Measurements from ENCODE around the gene ZFP36. TPM values are rescaled to one million over a fixed set of nuclear protein-coding genes. Genes with fewer than 3 reads are reported as not detected.

ZFP36 gene
- total RNA-seq, 1 donor from 2014 or later: 631 TPM

GRCh38 chr19:39433480-39434079 is 26.9 kb downstream of the ZFP36 start:
- intact Hi-C loops (cut with DNase I): no loop called here
- no peak for DNase-seq (ENCODE audit: extremely low spot score in 2 of 2)
- Histone ChIP-seq H3K4me3 (no peak overlapping the region), H3K27me3 (no peaks in the 10 kb centered on the region), H3K27ac (peak overlapping the region; percentile 75), H3K9me3 (no peaks in the 10 kb centered on the region), H3K36me3 (peaks cover 7 to 40% of the 10 kb centered on the region in 2 donors), H3K4me1 (peaks cover 50% of the 10 kb centered on the region)
- TF ChIP-seq POLR2AphosphoS5 (IDR thresholded peaks at IDR 0.05; ENCODE audit: insufficient read depth in 1 of 2, low read depth in 1 of 2) (no peak), CTCF (IDR thresholded peaks at IDR 0.05) (no peak), POLR2A (IDR thresholded peaks at IDR 0.05) (no peak)

DNA sequence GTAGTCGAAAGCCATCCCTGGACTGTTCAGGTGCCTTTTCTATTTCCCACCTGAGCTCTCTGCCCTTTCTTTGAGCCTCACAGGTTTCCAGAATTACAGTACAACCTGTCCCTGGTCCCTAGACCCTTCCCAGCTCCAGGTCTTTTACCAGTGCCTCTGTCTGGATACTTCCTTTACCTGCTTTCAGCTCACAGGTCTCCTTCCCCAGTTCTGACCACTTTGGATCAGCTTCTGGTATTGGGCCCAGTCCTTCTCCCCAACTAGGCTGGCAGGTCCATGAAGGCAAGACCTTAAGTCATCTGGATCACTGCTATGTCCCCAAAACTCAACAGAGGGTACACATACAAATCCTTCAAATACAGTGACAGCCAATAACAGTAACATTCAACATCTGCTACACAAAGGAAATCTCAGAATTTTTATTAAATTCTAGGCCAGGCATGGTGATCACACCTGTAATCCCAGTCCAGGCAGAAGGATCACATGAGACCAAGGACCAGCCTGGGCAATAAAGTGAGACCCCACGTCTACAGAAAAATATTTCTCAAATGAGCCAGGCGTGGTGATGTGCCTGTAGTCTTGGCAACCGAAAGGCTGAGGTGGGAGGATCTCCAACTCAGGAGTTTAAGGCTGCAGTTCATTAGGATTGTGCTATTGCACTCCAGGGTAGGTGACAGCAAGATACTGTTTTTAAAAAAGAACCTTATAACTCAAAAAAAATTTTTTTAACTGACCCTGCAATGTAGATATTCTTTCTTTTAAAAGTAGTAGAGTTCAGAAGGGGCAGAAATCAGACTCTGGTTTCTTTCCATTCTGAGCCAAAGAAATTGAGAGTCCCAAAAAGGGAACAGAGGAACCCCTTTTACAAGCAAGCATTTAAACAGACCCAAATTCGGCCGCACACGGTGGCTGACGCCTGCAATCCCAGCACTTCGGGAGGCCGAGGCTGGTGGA is 27.8 kb downstream of the ZFP36 start:
- H3K27me3 ChIP-seq: no peaks in the 10 kb centered on the region
- no peaks in the 10 kb centered on the region for H3K9me3 ChIP-seq
- peaks cover 43% of the 10 kb centered on the region for H3K4me1 ChIP-seq
- TF ChIP-seq POLR2A (IDR thresholded peaks at IDR 0.05) (no peak), CTCF (IDR thresholded peaks at IDR 0.05) (no peak), POLR2AphosphoS5 (IDR thresholded peaks at IDR 0.05; ENCODE audit: insufficient read depth in 1 of 2, low read depth in 1 of 2) (no peak)
- intact Hi-C loops (cut with DNase I): no loop called here
- peaks cover 7 to 40% of the 10 kb centered on the region in 2 donors for H3K36me3 ChIP-seq
- DNase-seq (ENCODE audit: extremely low spot score in 2 of 2): no peak
- peak overlapping the region; percentile 75 for H3K27ac ChIP-seq
- peak overlapping the region; percentile 74 to 86 for H3K4me3 ChIP-seq

- Histone ChIP-seq H3K9me3 (no peaks in the 10 kb centered on the region), H3K4me3 (peak within 1 kb of the TSS; percentile 74 to 86), H3K4me1 (peaks cover 43% of the 10 kb centered on the region), H3K27me3 (no peaks in the 10 kb centered on the region), H3K36me3 (peaks cover 7 to 40% of the 10 kb centered on the region in 2 donors), H3K27ac (peak within 1 kb of the TSS; percentile 75)
- DNase-seq (ENCODE audit: extremely low spot score in 2 of 2): peak in 1 of 2 donors; percentile 98
- TF ChIP-seq POLR2AphosphoS5 (IDR thresholded peaks at IDR 0.05; ENCODE audit: insufficient read depth in 1 of 2, low read depth in 1 of 2): peak; percentile 99
- peak in 1 of 3 experiments; percentile 21 for TF ChIP-seq CTCF (IDR thresholded peaks at IDR 0.05)
- TF ChIP-seq POLR2A (IDR thresholded peaks at IDR 0.05): peak in 1 of 2 donors; percentile 70
- intact Hi-C loops (cut with DNase I): no loop called here
These were observed 29.1 kb downstream of the ZFP36 start, which contains the start of gene RPS16 for GRCh38 chr19:39435499-39436349. RPS16 (minus strand) TSS chr19:39435949; CDS start chr19:39435895, 54 bp downstream.

DNA sequence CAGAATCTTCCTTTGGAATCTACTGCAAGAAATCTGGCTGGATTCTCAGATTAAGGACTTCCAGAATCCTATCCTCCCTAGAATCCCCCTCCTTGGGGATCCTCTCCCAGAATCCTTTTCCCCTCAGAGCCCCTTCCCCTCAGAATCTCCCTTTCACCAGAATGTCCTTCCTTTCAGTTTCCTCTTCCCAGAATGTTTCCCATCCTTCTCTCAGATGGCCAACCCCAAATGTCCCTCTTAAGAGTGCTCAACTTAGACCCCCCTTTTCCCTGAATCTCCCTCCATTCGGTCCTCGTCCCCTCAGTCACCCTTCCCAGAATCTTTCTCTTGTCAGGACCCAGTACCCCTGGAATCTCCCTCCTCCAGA is 29.7 kb downstream of the ZFP36 start:
- Histone ChIP-seq H3K27ac (peak overlapping the region; percentile 75), H3K4me3 (peak overlapping the region; percentile 74 to 86), H3K4me1 (peaks cover 37% of the 10 kb centered on the region), H3K27me3 (no peaks in the 10 kb centered on the region), H3K9me3 (no peaks in the 10 kb centered on the region), H3K36me3 (peaks cover 7 to 35% of the 10 kb centered on the region in 2 donors)
- TF ChIP-seq CTCF (IDR thresholded peaks at IDR 0.05): no peak
- TF ChIP-seq POLR2AphosphoS5 (IDR thresholded peaks at IDR 0.05; ENCODE audit: insufficient read depth in 1 of 2, low read depth in 1 of 2): no peak
- TF ChIP-seq POLR2A (IDR thresholded peaks at IDR 0.05): no peak
- DNase-seq (ENCODE audit: extremely low spot score in 2 of 2): no peak
- intact Hi-C loops (cut with DNase I): no loop called here

Data from vagina (tissue), 2 donors.